AG08396 (cell line): ENCODE measurements around the gene RAD51B.

Source experiments
- DNase-seq: peaks from one replicate; pipeline ENCODE4 v3.0.0; 2012; ENCODE audit warnings: low spot score, mixed read lengths

RAD51B gene

GRCh38 chr14:68702135-68702534 is 882.6 kb downstream of the RAD51B start:
- DNase-seq = no peak

- DNase-seq = no peak
These were observed 883.0 kb downstream of the RAD51B start for GRCh38 chr14:68702578-68702977.

- peak; percentile 69 for DNase-seq
These were observed 883.5 kb downstream of the RAD51B start for GRCh38 chr14:68703093-68703492.

- no peak for DNase-seq
These were observed 885.4 kb downstream of the RAD51B start for GRCh38 chr14:68704736-68705720.

- no peak for DNase-seq
These were observed 886.2 kb downstream of the RAD51B start for GRCh38 chr14:68705741-68706283.

GRCh38 chr14:68707482-68707881 is 887.9 kb downstream of the RAD51B start:
- DNase-seq = no peak

GRCh38 chr14:68708343-68708742 is 888.8 kb downstream of the RAD51B start:
- DNase-seq = no peak

GRCh38 chr14:68709007-68709406 is 889.4 kb downstream of the RAD51B start:
- no peak for DNase-seq

GRCh38 chr14:68710776-68711175 is 891.2 kb downstream of the RAD51B start:
- no peak for DNase-seq

GRCh38 chr14:68711561-68712309 is 892.2 kb downstream of the RAD51B start:
- no peak for DNase-seq

- DNase-seq = no peak
These were observed 893.3 kb downstream of the RAD51B start for GRCh38 chr14:68712703-68713370.

- DNase-seq = no peak
These were observed 894.2 kb downstream of the RAD51B start for GRCh38 chr14:68713782-68714181.

GRCh38 chr14:68714991-68715924 is 895.7 kb downstream of the RAD51B start:
- DNase-seq = no peak

GRCh38 chr14:68716698-68717097 is 897.1 kb downstream of the RAD51B start:
- no peak for DNase-seq

GRCh38 chr14:68718023-68718990 is 898.7 kb downstream of the RAD51B start:
- DNase-seq = no peak

GRCh38 chr14:68719634-68720384 is 900.2 kb downstream of the RAD51B start:
- DNase-seq = no peak

- DNase-seq = no peak
These were observed 902.6 kb downstream of the RAD51B start for GRCh38 chr14:68722186-68722585.

GRCh38 chr14:68722968-68723566 is 903.5 kb downstream of the RAD51B start:
- no peak for DNase-seq
